Ishikawa (cell line): Measurements from ENCODE around the gene GSTCD.

Source experiments
- CEBPB ChIP-seq: IDR thresholded peaks from 2 replicates; pipeline ENCODE4 v1.6.1; 2012
- CREB1 ChIP-seq: IDR thresholded peaks from 2 replicates; pipeline ENCODE4 v1.6.1; 2012; ENCODE audit warnings: low read depth
- EGR1 ChIP-seq: IDR thresholded peaks from 2 replicates; pipeline ENCODE4 v1.6.1; 2012
- EP300 ChIP-seq: IDR thresholded peaks from 2 replicates; pipeline ENCODE4 v1.6.1; 2012; ENCODE audit warnings: borderline replicate concordance
- FOXM1 ChIP-seq: IDR thresholded peaks from 2 replicates; pipeline ENCODE4 v1.6.1; 2012; ENCODE audit warnings: low read depth, borderline replicate concordance
- MAX ChIP-seq: IDR thresholded peaks from 2 replicates; pipeline ENCODE4 v1.6.1; 2012
- NFIC ChIP-seq: IDR thresholded peaks from 2 replicates; pipeline ENCODE4 v1.6.1; 2012
- REST ChIP-seq: IDR thresholded peaks from 2 replicates; pipeline ENCODE4 v1.6.1; 2012; ENCODE audit warnings: low read depth, mild to moderate bottlenecking
- TAF1 ChIP-seq: IDR thresholded peaks from 2 replicates; pipeline ENCODE4 v1.6.1; 2012; ENCODE audit warnings: low read depth, mild to moderate bottlenecking
- TEAD4 ChIP-seq: IDR thresholded peaks from 2 replicates; pipeline ENCODE4 v1.6.1; 2012
- USF1 ChIP-seq: IDR thresholded peaks from 2 replicates; pipeline ENCODE4 v1.6.1; 2012
- YY1 ChIP-seq: IDR thresholded peaks from 2 replicates; pipeline ENCODE4 v1.6.1; 2012; ENCODE audit warnings: low read depth

- no peak for TF ChIP-seq TAF1
- no peak for TF ChIP-seq CEBPB
- TF ChIP-seq EGR1, result no peak
- no peak for TF ChIP-seq MAX
- no peak for TF ChIP-seq EP300
- TF ChIP-seq NFIC, result no peak
- no peak for TF ChIP-seq YY1
- TF ChIP-seq USF1, result no peak
- TF ChIP-seq TEAD4, result no peak
- TF ChIP-seq REST, result no peak
- no peak for TF ChIP-seq FOXM1
- TF ChIP-seq CREB1, result no peak
These were observed 88.6 kb downstream of the GSTCD start for GRCh38 chr4:105797225-105797624.
